Esophagus muscularis mucosa (tissue), 4 donors: ENCODE data around the gene CFAP99.

Source experiments
- CTCF ChIP-seq, 3 experiments: fragments of 200-600 bp in 2 of 3; fragments of 450-650 bp in 1 of 3; sonication (generic) in 2 of 3; IDR thresholded peaks; one replicate each; pipeline ENCODE4 v1.5.1; 2017 to 2019; ENCODE audit warnings: antibody characterized with exemption in 3 of 3, mild to moderate bottlenecking in 2 of 3, moderate library complexity in 1 of 3
- EP300 ChIP-seq: sonication (generic); formaldehyde crosslinking; IDR thresholded peaks from one replicate; pipeline ENCODE4 v1.6.1; 2017; ENCODE audit warnings: antibody characterized with exemption
- POLR2A ChIP-seq: fragments of 450-650 bp; IDR thresholded peaks from one replicate; pipeline ENCODE4 v1.6.1; 2017; ENCODE audit warnings: antibody characterized with exemption, moderate library complexity, mild to moderate bottlenecking, low read depth
- POLR2AphosphoS5 ChIP-seq, 2 donors: sonication (generic); formaldehyde crosslinking; IDR thresholded peaks; one replicate each; pipeline ENCODE4 v1.6.1; 2017; ENCODE audit warnings: antibody characterized with exemption in 2 of 2

DNA sequence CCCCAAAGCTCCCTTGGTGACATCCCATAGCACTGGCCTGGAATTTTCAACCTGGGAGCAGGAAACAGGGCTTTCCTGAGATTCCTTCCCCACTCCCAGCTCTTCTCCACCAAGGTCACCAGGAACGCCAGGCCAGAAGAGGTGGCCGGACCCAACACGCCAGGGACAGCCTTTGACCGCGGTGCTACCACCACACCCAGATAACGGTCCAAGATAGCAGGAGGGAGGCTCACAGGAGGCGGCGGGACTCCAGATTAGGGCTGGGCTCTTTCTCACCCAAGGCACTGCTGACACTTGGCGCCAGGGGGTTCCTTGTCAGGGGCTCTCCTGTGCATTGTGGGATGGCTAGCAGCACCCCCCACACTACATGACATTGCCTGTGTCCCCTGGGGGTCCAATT is 23.2 kb upstream of the CFAP99 start:
- no peak for TF ChIP-seq CTCF (IDR thresholded peaks at IDR 0.05)
- TF ChIP-seq EP300: no peak
- no peak for TF ChIP-seq POLR2A
- TF ChIP-seq POLR2AphosphoS5 (IDR thresholded peaks at IDR 0.05): no peak
